Hematopoietic multipotent progenitor cell treated with erythropoietin and hydrocortisone succinate and interleukin-3 and kit ligand, for 6 days (in vitro differentiated cells): Measurements from ENCODE around the gene AGRP.
A peak's percentile ranks its signal among the peaks of the same experiment; 100 is the strongest.

Experiments
- DNase-seq: peaks from one replicate; pipeline ENCODE4 v3.0.0-alpha.2; 2015

The AGRP gene

DNA sequence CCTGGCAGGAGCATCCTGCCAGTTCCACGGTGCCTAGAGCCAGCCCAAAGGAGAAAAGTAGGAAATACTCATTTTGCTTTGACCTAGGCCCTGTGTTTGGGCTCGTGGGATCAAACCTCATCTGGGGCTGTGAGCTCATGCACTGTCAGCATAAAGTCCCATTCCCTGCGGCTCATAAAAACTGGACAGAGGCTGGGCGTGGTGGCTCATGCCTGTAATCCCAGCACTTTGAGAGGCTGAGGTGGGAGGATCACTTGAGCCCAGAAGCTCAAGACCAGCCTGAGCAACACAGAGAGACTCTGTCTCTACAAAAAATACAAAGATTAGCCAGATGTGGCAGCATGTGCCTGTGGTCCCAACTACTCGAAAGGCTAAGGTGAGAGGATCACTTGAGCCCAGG lies 20.3 kb downstream of the AGRP start:
- no peak for DNase-seq

DNA sequence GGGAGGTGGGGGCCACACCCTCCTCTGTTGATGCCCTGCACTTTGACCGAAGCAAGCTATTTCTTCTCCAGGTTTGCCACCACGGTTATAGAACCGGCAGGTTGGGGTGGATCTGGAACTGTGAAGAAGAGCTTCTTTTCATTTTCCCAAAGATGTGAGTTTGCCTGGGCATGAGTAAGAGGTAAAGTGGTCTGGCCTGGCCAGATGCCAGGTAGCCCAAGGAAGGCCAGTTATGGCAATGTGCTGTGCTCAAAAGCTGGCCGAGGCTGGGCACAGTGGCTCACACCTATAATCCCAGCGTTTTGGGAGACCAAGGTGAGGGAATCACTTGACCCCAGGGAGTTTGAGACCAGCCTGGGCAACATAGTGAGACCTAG lies 21.1 kb downstream of the AGRP start:
- DNase-seq: no peak

DNA sequence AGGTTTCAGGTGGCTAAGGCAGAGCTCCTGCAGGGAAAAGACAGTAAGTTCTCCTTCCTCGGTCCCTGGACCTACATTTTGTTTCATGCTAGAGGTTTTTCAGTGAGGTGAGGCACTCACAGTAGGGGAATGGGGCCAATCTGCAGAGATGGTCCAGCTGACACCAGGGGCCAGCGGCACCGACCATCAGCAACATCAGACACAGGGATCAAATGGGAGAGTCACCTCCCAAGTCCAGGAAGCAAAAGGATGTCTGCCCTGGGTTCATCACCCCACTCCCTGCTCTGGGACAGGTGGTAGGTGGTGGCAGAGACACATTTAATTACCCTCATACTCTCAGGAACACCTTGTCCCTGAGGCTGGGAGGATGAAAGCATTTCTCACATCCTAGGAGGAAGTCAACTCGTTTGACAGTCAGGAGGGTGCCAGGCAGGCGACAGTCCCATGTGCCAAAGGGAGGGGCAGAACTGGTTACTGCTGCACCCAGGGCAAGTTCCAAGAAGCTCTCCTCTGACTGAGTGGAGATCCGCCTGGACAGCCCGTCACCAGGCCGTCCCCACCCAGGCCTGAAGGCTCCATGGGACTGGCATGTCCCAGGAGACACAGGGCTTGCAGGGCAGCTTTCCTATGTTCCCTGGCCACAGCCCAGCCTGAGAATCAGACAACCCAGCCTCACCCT lies 21.6 kb downstream of the AGRP start:
- peak; percentile 48 for DNase-seq

DNA sequence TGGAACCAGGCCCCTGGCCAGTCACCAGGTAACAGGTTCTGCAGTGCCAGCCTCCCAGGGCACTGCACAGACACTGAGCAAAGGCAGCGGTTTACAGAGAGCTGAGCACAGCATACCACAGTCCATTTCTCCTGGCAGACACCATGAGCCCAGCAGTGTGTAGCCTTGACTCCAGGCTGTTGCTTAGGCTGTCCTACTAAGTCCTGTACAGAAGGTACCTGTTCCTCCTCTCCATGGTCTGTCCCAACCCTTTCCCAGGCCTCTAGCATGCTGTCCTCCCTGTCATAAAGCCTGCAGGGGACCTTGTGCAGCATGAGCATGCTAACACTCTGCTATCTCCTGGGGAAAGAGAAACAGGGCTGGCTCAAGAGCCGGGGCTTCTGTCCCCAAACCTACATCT lies 22.4 kb downstream of the AGRP start:
- no peak for DNase-seq

DNA sequence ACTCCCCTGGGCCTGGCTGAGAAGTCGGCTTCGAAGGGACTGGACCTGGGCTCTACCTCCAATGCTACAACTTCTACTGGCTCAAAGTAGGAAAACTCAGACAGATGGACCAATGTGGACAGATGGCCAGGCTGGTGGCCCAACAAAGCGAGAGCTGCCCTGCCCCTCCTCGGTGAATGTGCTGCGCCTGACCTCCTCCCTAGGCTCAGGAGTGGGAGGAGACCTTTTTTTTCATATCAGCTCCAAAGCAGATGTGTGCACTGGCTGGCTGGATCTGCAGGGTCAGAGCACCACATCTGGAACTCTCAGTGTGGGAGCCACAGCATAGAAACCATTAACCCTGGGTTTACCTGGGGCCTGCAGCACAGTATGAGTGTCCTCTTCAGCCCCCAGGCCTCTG lies 23.2 kb downstream of the AGRP start:
- DNase-seq: peak; percentile 88

DNA sequence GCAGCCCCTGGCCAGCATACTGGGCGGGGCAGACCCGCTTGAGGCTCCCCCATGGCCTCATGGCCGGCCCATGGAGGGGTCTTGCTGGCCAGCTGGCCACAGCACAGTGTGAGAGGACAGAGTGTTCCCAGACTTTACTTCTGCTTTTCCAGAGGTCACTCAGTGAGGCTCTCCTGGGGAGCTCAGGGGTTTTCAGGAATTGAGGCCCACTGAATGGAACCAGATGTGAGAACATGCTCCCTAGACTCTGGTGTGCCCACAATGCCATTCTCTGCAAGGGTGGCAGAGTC lies 23.5 kb downstream of the AGRP start:
- DNase-seq: no peak

DNA sequence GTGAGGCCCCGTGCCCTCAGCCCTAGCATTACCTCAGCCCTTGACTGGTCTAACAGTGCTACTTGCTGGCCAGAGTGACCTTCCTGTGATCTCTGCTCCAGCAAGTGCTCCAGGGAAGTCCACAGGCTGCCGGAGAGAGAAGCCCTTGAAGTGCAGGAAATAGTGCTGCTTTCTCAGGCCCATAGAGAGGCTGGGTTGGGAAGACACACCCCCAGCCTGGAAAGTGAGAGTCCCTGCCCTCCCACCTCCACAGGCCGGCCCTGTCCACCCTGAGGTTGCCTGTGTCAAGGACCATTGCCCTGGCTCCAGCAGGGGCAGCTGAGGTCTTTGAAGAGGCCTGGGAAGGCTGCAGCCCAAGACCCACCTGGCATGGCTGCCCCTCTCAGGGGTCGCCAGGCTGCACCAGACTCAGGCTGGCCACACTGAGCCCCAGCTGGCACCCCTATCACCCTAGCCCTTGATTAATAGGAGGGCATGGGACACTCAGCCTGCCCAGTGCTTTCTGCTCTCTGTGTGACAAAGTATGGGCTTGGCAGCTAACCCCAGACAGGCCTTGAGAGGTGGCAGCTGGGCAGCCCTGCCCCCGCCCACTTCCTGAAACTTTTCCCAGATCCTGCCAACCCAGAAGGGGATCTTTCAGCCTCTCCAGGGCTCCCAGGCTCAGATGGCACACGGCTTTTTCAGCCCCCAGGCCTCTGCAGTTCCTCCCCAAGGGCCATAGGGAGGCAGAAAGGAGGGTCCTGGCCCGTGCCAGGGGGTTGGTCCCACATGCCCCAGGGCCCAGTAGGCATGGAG lies 24.1 kb downstream of the AGRP start:
- DNase-seq: no peak

DNA sequence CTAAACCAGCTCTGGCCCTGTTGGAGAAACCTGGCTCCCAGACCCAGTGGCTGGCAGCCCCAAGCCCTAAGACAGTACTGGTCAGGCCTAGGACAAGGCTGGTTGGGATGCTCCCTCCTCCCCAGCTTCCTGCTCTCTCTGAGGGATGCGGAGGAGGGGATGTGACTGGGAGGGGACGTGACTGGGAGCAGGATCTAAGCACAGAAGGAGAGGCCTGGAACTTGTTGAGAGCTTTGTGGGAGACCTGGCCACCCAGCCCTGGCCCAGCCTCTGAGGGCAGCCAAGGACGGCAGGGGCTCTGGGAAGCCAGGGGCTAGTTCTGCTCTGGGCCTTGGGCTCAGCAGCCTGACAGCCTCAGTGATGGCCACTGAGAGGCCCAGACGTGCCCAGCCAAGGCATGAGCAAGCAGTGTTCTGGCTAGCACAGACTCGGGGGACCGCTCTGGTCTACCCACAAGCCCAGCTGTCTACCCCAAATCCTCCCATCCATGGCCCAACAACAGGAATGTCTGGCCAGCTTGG lies 25.2 kb downstream of the AGRP start:
- no peak for DNase-seq

DNA sequence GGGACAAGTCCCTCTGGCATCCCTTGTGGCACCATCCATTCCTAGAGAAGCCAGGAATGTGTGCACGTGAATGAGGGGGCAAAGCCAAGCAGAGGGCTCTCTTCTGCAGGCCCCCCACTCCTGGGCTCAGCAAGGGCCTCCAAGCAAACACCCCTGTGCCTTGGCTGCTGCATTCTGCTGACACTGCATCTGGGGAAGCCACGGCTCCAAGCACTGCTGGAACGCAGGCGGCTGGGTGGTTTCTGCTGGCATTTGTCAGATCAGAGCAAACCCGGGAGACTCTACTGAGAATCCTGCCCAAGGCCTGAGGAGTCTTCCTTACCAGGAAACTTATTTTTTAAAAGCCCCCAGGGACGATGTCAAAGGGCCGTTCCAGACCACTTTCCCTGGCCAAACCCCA lies 25.7 kb downstream of the AGRP start:
- no peak for DNase-seq

DNA sequence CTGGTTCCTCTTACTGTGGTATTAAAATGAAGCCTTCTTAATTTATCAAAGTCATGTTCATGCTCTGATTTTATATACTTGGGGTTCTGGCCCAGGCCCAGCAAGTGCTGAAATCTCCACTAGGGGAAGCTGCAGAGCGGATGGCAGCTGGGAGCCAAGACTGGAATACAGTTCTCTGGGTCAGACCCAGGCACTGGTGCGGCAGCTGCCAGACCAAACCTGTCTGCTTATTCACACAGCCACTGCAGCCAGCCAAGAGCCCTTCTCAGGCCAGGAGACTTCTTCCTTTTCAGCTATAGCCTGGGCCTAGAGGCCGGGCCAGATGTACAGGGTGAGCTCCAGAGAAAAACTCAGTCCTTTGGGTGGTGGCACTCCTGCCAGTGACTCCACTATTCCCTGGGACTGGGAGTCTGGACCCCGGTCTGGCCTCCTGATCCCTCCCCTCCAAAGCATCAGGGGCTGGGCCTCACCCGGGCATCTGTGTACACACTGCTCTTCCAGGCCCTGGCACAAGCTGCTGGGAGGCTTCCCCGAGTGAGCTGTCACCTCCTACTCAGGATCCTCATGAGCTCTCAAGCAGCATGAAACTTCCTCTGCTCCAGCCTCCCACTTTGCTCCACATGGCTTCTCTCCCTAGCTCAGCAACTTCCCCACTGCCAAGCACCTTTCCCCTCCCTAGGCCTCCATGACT lies 26.8 kb downstream of the AGRP start:
- peak; percentile 38 for DNase-seq

DNA sequence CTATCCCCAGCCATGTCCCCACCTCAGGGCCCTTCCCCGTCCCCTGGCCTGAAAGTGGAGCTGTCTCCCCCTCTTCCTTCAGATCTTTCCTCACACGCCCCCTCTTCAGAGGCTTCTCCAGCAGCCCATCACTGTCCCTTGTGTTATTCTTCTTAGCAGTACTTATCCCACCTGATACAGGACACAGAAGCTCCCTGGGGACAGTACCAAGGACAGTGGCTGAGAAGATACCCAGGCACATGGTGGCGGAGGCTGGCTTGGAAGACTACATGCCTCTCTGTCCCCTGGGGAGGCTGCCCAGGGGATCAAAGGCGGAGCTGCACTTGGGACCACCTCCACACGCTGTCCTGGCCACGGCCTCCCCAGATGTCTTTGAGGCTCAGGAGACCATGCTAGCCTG lies 28.5 kb downstream of the AGRP start:
- DNase-seq: no peak

DNA sequence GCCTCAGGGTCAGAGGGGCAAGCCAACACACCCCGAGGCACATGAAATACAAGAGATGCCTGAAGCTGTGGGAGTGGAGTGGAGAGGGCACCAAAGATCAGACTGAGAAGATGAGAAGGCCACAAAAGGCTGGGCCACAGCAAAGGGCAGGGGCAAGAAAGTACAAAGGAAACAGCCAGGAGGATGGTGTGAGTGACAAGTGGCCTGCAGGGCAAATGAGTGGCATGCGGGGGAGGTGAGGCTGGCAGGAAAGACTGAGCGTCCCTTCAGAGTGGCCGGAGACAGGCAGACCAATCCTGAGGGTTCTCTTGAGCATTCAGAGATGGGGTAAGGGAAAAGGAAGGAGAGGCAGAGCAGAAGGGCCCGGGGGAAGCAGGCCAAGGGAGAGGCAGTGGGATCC lies 29.2 kb downstream of the AGRP start:
- DNase-seq: no peak

DNA sequence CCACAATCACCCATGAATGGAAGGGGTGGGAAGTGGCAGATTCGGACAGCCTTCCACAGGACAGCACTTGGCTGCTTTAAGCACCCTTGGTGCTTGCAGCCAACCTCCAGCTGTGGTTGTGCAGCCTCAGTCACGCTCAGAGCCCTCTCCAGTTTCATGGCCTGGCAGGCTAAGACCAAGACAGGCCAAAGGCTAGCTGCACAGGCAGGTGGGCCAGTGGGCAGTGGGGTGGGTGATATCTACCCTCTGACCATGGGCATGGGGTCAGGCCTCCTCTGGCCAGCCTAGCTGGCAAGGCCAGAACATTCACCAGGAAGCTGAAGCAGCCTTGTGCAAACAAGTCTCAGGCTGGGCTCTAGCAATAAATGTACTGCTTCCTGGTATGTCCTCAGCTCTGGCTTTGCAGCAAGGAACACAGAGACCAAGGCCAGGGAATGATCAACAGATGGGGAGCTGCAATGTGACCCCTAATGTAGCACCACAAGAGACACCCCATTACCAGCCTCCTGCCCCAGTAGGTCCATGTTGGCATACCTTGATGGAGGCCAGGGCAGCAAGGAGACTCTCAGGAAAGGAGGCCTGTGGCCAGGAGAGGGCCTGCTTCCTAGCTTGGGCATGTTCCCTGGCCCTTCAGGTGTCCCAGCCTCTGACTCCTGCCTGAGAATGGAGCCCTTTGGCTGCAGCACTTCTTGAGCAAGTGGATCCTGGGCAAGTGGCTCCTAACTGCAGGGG lies 31.5 kb downstream of the AGRP start:
- no peak for DNase-seq

DNA sequence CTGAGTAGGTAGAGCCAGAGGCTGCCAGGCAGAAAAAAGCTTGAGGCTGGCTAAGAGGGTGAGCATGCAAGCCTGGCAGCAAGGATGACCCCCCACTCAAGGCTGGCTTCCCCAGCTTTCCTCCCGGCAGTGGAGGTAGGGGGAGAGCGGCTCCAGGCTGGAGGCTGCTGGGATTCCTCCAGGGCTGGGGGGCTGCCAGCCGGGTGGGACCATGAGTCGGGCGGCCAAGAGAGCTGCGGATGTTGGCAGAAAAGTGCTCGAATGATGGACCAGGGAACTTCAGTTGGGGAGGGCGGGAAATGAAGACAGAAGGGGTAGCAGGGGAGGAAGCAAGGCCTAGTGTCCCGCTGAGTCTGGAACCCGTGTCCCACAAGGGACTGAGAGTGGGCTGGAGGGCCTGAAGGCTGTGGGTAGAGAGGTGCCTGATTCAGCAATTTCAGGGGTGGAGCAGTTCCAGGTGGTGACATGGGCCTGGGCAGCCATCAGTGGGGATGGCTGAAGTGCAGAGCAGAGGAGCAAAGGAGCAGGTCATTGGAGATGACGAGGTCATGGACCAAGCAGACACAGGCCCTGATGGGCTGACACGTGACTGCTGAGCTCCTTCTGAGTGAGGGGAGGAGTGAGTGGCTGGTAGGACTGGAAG lies 32.2 kb downstream of the AGRP start:
- DNase-seq: no peak

DNA sequence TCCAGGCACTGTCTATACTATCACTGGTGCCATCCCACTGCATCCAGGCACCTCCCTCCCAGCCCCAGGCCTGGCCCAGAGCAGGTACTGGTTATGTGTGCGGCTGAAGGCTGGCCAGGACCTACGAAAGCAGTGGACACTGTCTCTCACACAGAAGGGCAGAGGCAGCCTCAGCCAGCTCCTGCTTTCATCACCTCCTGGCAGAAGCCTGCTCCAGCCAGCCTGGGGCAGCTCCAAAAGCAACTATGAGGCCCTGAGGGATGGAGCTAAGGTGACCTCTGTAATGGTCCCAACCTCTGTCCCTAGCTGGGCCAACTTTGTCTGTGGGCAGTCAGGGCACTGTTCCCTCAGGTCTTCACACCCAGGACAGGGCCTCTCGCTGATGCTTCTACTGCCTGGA lies 33.6 kb downstream of the AGRP start:
- DNase-seq: no peak

DNA sequence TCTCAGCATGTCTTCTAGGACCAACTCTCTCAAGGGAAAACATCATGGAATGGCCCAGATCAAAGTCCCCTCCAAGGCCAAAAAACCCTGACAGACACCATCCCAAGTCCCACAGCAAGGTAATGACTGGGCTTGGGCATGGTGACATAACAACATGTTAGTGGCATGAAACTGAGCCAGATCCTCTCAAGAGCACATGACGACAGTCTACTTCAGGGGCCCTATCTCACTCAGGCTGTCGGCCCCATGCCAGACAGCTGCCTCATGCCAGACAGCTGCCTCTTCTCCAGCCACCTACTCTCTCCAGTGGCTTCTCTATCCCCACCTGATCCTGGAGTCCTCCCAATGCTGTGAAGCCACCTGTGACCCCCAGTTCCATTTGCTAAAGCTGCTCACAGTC lies 34.0 kb downstream of the AGRP start:
- no peak for DNase-seq

DNA sequence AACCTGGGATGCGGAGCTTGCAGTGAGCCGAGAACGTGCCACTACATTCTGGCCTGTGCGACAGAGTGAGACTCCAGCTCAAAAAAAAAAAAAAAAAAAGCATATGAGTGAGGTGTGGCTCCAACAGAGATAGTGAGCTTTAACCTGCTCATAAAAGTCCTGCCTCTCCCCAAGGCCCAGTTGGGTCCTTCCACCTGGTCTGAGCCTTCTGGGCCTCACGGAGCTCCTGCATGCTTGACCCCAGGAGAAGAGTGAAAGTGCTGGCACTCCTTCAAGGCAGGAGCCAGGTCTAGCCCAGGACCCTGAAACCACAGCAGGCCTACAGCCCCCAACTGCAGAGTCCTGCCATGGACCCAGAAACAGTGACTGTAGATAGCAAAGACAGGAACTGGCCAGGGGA lies 34.8 kb downstream of the AGRP start:
- no peak for DNase-seq

DNA sequence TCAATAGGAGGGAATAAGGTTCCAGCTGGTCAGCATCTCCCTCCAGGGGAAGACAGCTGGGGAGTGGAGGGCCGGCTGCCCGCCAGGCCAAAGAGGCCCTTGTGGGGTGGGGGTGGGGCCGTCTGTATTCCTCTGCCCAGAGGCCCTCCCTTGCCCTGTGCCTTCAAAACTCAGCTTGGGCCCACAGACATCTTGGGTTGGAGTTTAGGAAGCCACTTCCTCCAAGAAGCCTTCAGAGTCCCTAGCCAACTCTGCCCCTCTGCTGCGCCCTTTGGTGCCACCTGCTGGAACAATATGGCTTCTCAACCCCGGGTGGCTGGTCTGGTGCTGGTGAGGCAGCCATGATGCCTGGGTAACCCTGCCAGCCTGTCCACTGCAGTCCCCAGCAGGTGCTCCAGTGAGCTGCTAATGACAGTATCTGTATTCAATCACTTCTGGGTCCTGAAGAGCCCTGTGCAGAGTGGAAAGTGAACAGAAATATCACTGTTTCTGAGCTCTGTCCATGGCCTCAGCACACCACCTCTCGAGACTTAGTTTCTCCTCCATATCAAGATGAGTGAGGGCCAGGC lies 35.8 kb downstream of the AGRP start:
- DNase-seq: peak; percentile 88

DNA sequence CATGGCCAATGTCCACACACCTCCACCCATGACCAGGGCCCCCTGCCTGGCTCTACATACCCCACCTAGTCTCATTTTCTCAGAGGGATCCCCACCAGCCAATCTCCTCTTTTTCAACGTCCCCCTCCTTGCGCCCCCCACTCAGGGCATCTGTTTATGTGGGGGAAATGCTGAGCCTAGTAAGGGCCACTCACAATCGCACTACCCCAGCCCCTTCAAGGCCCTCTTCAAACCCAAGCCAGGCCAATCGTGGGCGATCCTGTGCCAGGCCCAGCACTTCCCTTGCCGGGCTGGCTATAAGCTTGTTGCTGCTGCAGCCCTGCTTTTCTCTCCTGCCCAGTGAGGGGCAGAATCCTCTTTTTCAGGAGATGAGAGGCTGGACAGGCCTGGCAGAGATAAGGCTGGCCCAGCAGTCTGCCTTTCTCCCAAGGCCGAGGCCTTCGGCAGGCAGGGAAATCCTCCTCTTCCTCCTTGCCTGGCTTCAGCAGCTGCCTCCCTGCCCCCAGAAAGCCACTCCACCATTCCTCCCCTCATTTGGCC lies 36.3 kb downstream of the AGRP start:
- DNase-seq: no peak

DNA sequence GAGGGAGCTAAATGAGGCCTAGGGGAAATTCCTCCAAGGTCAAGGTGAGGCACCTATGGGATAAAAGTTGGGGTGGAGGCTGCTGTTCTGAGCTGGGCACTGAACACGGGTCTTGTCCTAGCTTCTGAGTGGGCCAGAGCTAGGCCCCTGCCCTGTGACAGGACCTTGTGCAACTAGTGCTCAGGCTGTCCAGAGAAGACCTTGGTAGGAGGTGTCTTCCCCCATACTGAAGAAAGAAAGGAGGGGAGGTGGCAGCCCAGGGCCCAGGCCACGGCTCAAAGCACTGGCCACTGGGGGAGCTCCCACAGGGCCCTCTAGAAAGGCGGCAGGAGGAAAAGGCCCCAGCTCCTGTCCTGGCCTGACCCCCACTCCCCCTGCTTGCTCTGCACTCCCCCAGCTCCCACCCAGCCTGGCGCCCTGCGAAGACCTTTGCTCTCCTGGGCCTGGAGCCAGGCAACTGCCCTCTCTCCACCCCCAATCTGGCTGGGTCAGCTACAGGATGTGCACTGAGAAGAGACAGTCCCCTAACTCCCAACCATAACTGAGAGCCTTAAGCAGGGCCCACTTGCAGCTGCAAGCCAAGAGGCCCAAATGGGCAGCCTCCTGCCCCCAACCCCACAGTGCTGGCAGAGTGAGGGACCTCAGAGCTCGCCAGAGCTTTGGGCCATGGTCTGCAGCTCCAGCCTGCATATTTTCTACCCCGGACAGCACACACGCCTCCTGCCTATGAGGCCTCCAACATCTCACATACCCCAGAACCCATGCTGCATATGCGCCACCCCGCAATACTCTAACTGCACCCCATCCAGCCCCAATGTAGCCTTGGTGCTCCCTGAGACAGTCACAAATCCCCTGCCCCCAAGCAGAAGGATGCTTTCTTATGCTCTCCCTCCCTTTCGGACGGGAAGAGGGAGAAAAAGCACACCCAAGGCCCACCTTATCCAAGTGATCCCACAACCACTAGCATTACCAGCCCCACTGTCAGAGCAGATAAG lies 37.1 kb downstream of the AGRP start:
- no peak for DNase-seq

DNA sequence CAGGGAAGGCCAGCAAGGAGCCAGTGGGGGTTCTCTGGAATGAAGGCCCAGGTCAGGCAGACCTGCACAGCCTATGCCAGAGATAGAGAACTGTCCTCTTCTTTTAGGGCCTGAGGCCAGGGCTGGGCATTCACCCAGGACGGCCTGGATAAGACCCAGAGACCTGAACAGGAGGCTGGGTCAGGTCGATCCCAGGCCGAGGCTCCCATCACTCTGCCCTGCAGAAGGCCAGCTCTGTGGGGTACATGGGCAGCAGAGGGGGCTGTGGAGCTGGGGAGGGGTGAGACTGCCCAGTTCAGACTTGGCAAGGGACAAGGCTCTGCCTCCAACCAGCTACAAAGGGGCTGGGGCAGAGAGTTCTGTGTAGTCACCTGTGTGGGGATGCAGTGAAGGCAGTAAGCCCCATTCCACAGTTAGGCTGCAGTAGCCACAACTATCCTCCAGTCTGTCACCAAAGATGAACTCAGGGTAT lies 37.9 kb downstream of the AGRP start:
- DNase-seq: no peak
